ENCODE measurements around the gene BRD2.

The BRD2 gene
- total RNA-seq, result 104 to 228 (median 159) reads per million in 17 experiments

DNA sequence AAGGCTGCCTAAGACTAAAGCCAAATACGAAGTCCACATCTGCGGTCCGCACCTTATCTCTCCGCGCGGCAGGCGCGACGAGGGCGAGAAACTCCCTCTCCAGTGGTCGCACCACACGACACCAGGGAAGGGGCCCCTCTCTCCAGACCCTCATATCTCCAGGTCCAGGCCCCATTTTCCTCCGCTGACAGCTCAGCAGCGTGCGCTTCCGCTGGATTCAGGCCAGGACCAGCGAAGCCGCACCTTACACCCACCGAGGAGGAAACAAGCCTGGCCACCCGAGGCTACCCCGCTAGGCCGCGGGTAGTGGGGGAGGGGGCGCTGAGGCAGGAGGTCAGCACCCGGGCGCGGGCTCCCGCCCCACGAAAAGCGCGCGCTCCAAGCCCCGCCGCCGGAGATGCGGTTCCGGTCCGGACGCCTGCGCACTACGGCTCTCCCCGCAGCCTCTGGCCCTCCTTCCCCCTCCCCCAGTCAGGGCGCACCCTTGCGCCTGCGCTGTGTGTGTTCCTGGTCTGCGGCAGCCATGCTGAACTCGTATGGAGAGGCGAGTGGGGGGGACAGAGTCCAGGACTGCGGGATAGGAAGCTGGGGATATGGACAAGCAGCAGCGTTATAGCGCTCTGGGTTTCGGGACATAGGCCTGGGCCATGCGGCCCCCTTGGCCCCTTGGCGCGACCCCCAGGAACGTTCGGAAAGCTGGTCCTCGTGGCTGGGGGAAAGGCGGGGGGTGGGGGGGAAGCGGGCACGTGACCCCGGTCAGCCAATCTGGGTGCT is at the start of gene BRD2:
TSS of gene BRD2 (plus strand) at position 502 of the 774 bp plus-strand sequence. CDS start 4,305 bp downstream, outside the sequence.
- peak; percentile 97 to 99 (median 98) for DNase-seq

DNA sequence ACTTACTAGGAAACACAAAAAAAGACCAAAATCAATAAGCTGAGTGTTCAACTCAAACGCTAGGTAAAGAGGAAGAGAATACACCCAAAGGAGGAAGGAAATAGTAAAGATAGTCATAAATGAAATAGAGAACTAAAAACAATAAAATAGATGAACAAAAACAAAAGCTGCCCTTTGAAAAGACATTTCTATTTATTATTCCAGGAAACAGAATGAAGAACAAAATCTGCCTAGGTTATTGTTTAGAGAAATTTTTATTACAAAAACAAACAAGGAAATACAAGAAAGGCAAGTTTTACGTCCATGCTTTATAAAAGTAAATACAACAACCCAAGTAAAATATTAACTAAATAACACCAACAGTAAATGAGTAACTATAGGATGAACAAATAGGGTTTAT is 47.7 kb upstream of the BRD2 start:
- peak in 2 of 4 experiments; percentile 31 to 54 for DNase-seq

- no peak for DNase-seq
These were observed 46.3 kb upstream of the BRD2 start for GRCh38 chr6:32922083-32922482.

GRCh38 chr6:32931211-32931610 is 37.2 kb upstream of the BRD2 start:
- DNase-seq, result no peak

DNA sequence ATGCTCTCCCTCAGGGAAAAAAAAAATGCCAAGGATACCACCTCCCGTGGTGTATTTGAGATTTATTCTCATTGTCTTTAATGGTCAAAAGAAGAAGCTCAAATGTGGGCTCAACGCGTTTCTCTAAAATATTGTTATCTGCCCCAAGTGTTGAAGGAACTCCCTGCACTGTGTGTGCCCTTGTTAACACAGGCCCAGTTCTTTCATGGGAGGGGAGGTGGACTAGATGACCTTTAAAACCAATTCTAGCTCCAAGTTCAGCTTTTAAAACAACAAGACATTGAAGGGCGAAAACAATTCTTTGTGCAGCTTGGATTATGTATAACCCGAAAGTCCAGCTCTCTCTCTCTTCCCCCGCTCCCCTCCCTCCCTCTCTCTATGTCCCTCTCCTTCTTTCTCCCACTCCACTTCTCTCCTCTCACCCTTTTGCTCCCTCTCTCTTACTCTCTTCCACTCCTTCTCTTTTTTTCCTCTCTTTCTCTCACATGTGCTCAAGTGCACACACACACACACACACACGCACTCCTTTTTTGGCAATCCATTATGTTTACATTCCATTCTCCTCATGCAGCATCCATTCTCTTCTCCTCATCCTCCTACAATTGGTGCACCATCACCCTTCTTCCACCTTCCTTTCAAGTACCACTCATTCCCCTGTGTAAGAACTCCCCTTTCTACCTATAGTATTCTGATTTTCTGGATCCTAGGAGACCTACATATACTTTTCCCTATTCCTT is 36.1 kb upstream of the BRD2 start:
- no peak for DNase-seq

GRCh38 chr6:32933661-32934085 is 34.7 kb upstream of the BRD2 start:
- peak; percentile 82 to 90 (median 89) for DNase-seq

DNA sequence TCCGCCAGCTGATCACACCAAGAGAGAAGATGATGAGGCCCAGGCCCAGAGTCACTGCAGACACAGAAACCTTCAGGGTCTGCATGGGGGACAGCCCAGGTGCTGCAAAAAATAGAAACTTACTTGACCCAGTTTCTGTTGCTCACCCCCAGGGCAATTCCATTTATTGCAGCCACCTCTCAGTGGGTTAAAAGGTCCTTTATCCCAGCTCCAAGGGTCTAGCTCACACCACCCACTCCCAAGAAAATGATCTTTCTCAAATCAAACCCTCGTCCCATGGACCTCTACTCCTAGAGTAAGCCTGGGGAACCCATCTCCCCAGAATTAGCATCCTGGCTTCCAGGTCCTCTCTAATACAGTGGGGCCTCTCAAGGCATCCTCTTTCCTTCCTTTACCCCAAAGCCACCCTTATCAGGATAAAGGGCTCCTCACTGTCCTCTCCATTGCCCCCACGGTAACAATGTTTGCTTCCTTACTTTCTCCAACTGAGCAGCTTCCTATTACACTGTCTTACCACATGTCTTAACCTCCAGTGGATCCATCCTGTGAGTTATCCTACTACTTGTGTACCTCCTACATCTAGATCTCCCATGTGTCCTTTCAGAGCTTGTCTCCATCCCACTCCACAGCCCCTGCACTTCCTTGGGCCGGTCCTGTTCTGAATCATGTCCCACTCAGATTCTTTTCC is 32.7 kb upstream of the BRD2 start:
- no peak for DNase-seq

DNA sequence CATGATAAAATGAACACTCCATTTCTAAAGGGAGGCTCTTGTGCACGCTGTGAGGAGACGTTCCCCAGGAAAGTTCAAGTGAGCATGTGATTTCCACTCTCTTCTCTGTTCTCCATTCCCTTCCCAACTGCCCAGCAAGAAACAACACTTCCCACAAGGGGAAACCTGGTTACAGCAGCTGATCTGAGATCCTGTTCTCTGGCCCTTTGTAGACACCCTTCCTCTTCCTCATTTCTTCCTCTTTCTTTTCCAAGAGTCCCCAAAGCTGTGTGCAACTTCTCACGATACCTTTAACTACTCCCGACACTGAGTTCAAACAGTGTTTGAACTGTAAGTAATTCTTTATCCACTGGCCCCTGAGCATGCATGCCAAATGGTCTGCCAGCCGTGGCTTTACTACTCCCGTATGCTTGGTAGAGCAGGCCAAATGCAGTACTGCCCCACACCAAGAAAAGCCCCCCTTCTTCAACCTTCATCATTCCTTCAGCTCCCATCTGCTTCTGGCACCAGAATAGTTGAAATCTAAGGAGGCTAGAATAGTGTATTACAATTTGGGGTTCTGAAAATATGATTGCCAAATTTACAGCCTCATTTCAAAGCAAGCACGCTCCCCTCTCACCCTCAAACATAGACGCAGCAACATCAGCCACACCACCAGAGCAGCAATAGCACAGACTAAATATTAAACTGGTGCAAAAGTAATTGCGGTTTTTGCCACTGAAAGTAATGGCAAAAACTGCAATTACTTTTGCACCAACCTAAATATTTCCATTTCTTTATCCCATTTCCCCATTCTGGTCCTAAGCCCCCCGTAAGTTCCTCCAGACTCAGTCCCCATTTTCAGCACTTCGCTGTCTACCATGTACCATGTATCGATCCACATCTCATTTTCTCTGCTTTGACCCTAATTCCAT is 31.9 kb upstream of the BRD2 start:
- peak; percentile 65 to 86 (median 82) for DNase-seq

- peak; percentile 84 to 94 (median 91) for DNase-seq
These were observed 31.2 kb upstream of the BRD2 start for GRCh38 chr6:32937230-32937633.

GRCh38 chr6:32938494-32938893 is 29.9 kb upstream of the BRD2 start:
- peak in 2 of 4 experiments; percentile 7 to 42 for DNase-seq

DNA sequence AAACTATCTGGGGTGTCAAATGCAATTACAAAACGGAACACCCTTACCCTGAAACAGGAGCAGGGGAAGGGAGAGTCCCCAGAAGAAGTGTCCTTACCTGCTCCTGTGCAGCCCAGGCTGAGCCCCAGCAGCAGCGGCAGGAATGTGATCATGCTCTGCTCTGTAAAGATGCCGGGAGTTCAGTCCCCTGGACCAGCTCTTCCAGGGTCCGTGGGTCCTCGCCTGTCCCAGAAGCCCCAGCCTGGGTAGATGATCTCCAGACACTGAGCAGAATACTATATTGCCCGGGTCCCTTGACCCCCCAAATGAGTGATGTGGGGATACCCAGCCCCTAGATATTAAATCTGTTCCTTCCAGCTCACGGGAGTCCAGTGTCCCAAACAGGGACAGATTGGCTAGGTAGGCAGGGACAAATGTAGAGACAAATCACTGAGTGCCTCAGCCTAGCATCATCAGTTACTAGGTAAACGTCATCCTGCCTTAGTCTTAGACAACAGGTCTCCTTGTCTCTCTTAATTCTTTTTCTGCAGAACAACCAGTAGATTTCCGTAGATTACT is 27.7 kb upstream of the BRD2 start, which contains the start of gene HLA-DMB:
TSS of gene HLA-DMB (minus strand) at position 373 of the 558 bp plus-strand sequence. CDS start at position 152, 221 bp downstream.
- peak; percentile 76 to 93 (median 86) for DNase-seq

- DNase-seq, result peak; percentile 28 to 61 (median 56)
These were observed 27.1 kb upstream of the BRD2 start for GRCh38 chr6:32941214-32941768.

GRCh38 chr6:32942555-32943123 is 25.8 kb upstream of the BRD2 start:
- DNase-seq, result peak in 1 of 4 experiments; percentile 50

- DNase-seq, result peak; percentile 87 to 94 (median 90)
These were observed 24.3 kb upstream of the BRD2 start for GRCh38 chr6:32943864-32944649.

GRCh38 chr6:32945108-32945760 is 23.2 kb upstream of the BRD2 start:
- peak; percentile 79 to 93 (median 88) for DNase-seq

- no peak for DNase-seq
These were observed 22.4 kb upstream of the BRD2 start for GRCh38 chr6:32945953-32946352.

- no peak for DNase-seq
These were observed 21.5 kb upstream of the BRD2 start for GRCh38 chr6:32946893-32947292.

GRCh38 chr6:32947552-32948465 is 20.6 kb upstream of the BRD2 start:
- DNase-seq, result peak; percentile 56 to 69 (median 63)
